Ovary (tissue), 9 donors: ENCODE data around the gene PEAK1. TPM values are rescaled to one million over a fixed set of nuclear protein-coding genes. Genes with fewer than 3 reads are reported as not detected.

Source experiments
- DNase-seq, 5 donors: peaks; one replicate each; pipeline ENCODE4 v3.0.0-alpha.2; 2019 to 2020
- H3K27ac ChIP-seq, 2 donors: fragments of 200-600 bp; one replicate each; pipeline versions ENCODE4 v1.5.1 to v1.8.0; 2019 to 2022
- H3K27me3 ChIP-seq: fragments of 200-600 bp; one replicate; pipeline ENCODE4 v1.8.0; 2022
- H3K36me3 ChIP-seq: fragments of 200-600 bp; sonication (generic); one replicate; pipeline ENCODE4 v1.5.1; 2019
- H3K4me1 ChIP-seq: one replicate; pipeline ENCODE4 v1.8.1; 2013; ENCODE audit warnings: mild to moderate bottlenecking, moderate library complexity; ENCODE audit not compliant: insufficient read depth
- H3K4me3 ChIP-seq: fragments of 200-600 bp; sonication (generic); one replicate; pipeline ENCODE4 v1.5.1; 2017
- H3K9me3 ChIP-seq, 2 donors: fragments of 200-600 bp in 1 of 2; sonication (generic) in 1 of 2; one replicate each; pipeline versions ENCODE4 v1.5.1 to v1.8.1; 2013 to 2019; ENCODE audit warnings: mild to moderate bottlenecking in 1 of 2, moderate library complexity in 1 of 2
- CTCF ChIP-seq, 3 donors: fragments of 450-650 bp in 2 of 3; fragments of 200-600 bp in 1 of 3; IDR thresholded peaks; one replicate each; pipeline versions ENCODE4 v1.5.1 to v1.8.0; 2016 to 2022; ENCODE audit warnings: antibody characterized with exemption in 3 of 3, mild to moderate bottlenecking in 1 of 3
- EP300 ChIP-seq: sonication (generic); formaldehyde crosslinking; IDR thresholded peaks from one replicate; pipeline ENCODE4 v1.6.1; 2017; ENCODE audit warnings: antibody characterized with exemption
- POLR2A ChIP-seq: fragments of 450-650 bp; IDR thresholded peaks from one replicate; pipeline ENCODE4 v1.6.1; 2017; ENCODE audit warnings: antibody characterized with exemption, mild to moderate bottlenecking, moderate library complexity
- WGBS, 3 donors: extraction: QIAGEN DNeasy Blood & Tissue Kit in 1 of 3; methylation state at CpG; one replicate each; pipeline versions ENCODE4 v1.1.5 to v1.1.7; 2013 to 2017; 5-methylcytosine and 5-hydroxymethylcytosine counted together
- intact Hi-C, 4 donors: fragments of 100-400 bp; cut with DNase I; formaldehyde crosslinking; loops; one replicate each; pipeline versions ENCODE4 v1.11.0 to v1.15.1; 2022 to 2023
- polyA plus RNA-seq, 2 donors: library from polyadenylated mRNA; stranded (reverse); fragments of 200-250 nt in 1 of 2; fragments of 350-450 nt in 1 of 2; fragmentation: Illumina TruSeq in 1 of 2; extraction: RNeasy Lipid Tissue Mini Kit (QIAGEN cat#74804) in 1 of 2; gene quantifications; one replicate each; pipeline ENCODE4 v1.2.3, GENCODE V29; 2013 to 2014
- total RNA-seq, 7 donors: library from RNA; depleted of rRNA in 2 of 7; stranded (reverse); fragments of >200 nt in 2 of 7; fragmentation: NEBNext Ultra II Directional in 3 of 7; extraction: Animal tissue kit (Norgen Biotek cat#: 25700) in 3 of 7; gene quantifications; one replicate each; pipeline versions ENCODE4 v1.1.0 to v1.2.4, GENCODE V29; 2016 to 2023
- donor health status: DM: no; HTN: no; CAD: no; lungs with moderate emphysema.
- donor health status: DM: no; HTN: no; CAD: no.
- donor health status: Bipolar disorder and iron deficiency.
- donor health status: DM: yes; HTN: yes; CAD: no.
- donor health status: DM: no; HTN: no; CAD: no.
- donor health status: DM: yes; HTN: yes; CAD: no.

Gene PEAK1
- total and polyA plus RNA-seq, 9 donors: 6.6 to 48.4 (median 41.4) TPM

- Histone ChIP-seq H3K9me3 (no peaks in the 10 kb centered on the region), H3K36me3 (no peaks in the 10 kb centered on the region), H3K27ac (no peak overlapping the region), H3K4me3 (no peak overlapping the region), H3K27me3 (no peaks in the 10 kb centered on the region), H3K4me1 (peaks cover 12% of the 10 kb centered on the region)
- TF ChIP-seq CTCF (IDR thresholded peaks at IDR 0.05) (no peak), POLR2A (no peak), EP300 (no peak)
- DNase-seq: no peak
- intact Hi-C loops: no loop called here
- WGBS, 3 donors: 62 to 69% (median 68%) methylated on average over 6 of the region's 6 CpGs
These were observed 355.2 kb downstream of the PEAK1 start for GRCh38 chr15:77064539-77065308.

- peaks cover 10% of the 10 kb centered on the region for H3K4me1 ChIP-seq
- 64 to 78% (median 73%) methylated on average over 2 of the region's 2 CpGs for WGBS, 3 donors
- no peaks in the 10 kb centered on the region for H3K27me3 ChIP-seq
- no peaks in the 10 kb centered on the region for H3K9me3 ChIP-seq
- no peaks in the 10 kb centered on the region for H3K36me3 ChIP-seq
- TF ChIP-seq EP300 (no peak), POLR2A (no peak), CTCF (IDR thresholded peaks at IDR 0.05) (no peak)
- H3K4me3 ChIP-seq: no peak overlapping the region
- DNase-seq: no peak
- no peak overlapping the region for H3K27ac ChIP-seq
- intact Hi-C loops: no loop called here
These were observed 355.8 kb downstream of the PEAK1 start for GRCh38 chr15:77064063-77064462.

GRCh38 chr15:77063249-77063648, 356.7 kb downstream of the PEAK1 start:
- no peak overlapping the region for H3K27ac ChIP-seq
- H3K9me3 ChIP-seq: no peaks in the 10 kb centered on the region
- no peaks in the 10 kb centered on the region for H3K36me3 ChIP-seq
- H3K27me3 ChIP-seq: no peaks in the 10 kb centered on the region
- H3K4me3 ChIP-seq: no peak overlapping the region
- intact Hi-C loops: no loop called here
- H3K4me1 ChIP-seq: peaks cover 10% of the 10 kb centered on the region
- TF ChIP-seq CTCF (IDR thresholded peaks at IDR 0.05) (no peak), EP300 (no peak), POLR2A (no peak)
- DNase-seq: no peak

DNA sequence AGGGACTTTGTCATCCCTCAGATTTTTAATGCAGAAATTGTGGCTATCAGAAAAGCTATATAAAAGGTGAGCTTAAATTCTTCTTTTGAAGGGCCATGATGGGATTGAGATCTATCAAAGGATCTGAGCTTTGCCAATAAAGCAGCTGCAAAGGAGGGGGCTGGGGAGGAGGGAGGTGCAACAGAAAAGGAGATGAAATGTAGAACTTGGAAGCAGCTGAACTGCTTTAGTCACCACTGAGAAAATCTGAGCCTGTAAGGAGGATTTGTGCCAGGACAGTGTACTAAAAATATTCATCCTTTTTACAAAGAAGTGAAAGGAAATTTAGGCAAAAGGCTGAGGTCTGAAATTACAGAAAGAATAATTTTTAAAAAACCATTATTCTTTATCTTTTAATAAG, 359.4 kb downstream of the PEAK1 start:
- DNase-seq: no peak
- no peaks in the 10 kb centered on the region for H3K27me3 ChIP-seq
- no peak for TF ChIP-seq POLR2A
- no peak for TF ChIP-seq EP300
- no peak for TF ChIP-seq CTCF (IDR thresholded peaks at IDR 0.05)
- intact Hi-C loops: no loop called here
- H3K36me3 ChIP-seq: no peaks in the 10 kb centered on the region
- H3K27ac ChIP-seq: no peak overlapping the region
- no peak overlapping the region for H3K4me3 ChIP-seq
- H3K9me3 ChIP-seq: no peaks in the 10 kb centered on the region
- H3K4me1 ChIP-seq: peaks cover 9% of the 10 kb centered on the region
